ENCODE results near the gene DAZAP1. TPM values are rescaled to one million over a fixed set of nuclear protein-coding genes. Genes with fewer than 3 reads are reported as not detected.

DAZAP1 gene
- total RNA-seq, 1 experiment from 2014 or later: 151 TPM

DNA sequence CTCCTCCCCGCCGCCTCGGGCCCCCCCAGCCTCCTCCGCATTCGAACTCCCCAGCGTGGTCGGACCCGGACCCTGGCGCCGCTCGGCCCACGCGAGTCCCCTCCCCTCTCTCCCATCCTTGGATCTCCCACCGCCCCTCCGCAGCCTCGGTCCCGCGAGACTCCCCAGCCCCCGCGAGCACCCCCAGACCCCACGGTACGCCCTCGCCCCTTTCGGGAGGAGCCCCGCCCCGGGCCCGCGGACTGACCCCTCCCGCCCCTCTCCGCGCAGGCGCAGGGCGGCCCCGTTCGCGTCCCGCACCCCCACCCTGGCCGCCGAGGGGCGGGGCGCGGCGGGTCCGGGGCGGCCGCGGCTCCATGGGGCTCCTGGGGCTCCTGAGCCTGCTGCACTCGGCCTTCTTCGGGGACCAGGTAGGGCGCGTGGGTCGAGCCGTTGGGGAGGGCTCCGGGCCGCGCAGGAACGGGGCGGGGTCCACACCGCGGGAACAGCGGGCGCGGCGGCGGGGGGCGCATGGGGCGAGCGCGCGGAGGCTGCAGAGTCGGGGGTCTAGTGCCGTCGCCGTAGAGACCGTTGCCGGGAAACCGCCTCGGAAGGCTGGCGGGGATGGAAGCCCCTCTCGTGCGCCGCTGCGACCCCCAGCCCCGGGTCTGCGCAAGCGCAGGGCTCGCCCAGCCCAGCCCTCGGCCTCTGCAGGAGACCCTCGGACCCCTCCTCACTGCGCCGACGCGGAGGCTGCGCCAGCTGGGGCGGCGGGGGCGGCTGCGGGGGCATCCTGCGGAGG, 38.7 kb downstream of the DAZAP1 start:
- peak; percentile 50 for DNase-seq
- Mint-ChIP-seq H3K36me3 (ENCODE audit: insufficient read depth, unreplicated experiment) (peaks cover 45% of the 10 kb centered on the region), H3K27ac (ENCODE audit: unreplicated experiment) (no peak overlapping the region), H3K9me3 (ENCODE audit: low read depth, unreplicated experiment) (no peaks in the 10 kb centered on the region), H3K4me3 (ENCODE audit: low read depth, unreplicated experiment) (peak overlapping the region; percentile 69), H3K27me3 (ENCODE audit: unreplicated experiment) (peaks cover 44% of the 10 kb centered on the region), H3K4me1 (ENCODE audit: low read depth, unreplicated experiment) (no peaks in the 10 kb centered on the region)
- TF ChIP-seq, protein P1, sequence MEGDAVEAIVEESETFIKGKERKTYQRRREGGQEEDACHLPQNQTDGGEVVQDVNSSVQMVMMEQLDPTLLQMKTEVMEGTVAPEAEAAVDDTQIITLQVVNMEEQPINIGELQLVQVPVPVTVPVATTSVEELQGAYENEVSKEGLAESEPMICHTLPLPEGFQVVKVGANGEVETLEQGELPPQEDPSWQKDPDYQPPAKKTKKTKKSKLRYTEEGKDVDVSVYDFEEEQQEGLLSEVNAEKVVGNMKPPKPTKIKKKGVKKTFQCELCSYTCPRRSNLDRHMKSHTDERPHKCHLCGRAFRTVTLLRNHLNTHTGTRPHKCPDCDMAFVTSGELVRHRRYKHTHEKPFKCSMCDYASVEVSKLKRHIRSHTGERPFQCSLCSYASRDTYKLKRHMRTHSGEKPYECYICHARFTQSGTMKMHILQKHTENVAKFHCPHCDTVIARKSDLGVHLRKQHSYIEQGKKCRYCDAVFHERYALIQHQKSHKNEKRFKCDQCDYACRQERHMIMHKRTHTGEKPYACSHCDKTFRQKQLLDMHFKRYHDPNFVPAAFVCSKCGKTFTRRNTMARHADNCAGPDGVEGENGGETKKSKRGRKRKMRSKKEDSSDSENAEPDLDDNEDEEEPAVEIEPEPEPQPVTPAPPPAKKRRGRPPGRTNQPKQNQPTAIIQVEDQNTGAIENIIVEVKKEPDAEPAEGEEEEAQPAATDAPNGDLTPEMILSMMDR (IDR thresholded peaks at IDR 0.05; ENCODE audit: unreplicated experiment): no peak
- BruUV-seq (replicated peaks): no TSS peak
- CTCF ChIA-PET: interaction anchor here (0.7 kb wide), 1 partner anchor 36 kb away, joined by 3 read pairs; no protein-coding TSS in a partner anchor
- intact Hi-C loops (cut with micrococcal nuclease; ENCODE audit: unreplicated experiment): no loop called here

DNA sequence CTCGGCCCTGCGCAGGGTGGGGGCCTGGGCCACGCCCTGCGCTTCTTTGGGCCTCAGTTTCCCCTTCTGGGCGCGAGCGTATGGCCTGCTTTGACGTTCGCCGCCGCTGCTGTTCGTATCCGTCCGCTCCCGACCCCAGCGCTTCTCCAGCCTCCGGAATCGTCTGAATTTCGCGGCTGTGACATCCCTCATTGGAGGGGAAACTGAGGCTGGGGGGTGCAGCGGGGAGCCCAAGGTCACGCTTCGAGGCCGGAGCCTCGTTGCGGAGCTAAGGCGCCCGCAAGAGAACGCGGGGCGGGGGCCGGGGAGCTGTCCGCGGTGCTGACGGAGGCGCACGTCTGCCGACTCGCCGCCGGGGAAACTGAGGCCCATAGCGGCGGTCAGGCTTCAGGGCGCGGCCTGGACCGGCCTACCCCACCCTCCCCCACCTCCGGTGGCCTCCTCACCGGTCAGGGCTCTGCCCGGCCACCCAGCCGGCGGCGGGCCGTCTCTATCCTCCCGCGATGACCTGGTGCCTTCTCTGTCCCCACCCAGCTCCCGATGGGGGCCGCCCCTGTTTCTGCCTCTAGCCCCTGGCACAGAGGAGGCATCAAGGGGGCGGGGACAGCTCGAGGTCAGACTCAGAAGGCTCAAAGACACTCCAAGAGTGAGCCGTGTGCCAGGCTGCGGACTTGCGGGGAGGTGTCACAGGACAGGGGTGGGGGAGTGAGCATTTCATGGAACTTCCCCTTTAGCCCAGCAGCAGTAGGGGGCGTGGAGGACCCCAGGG, 39.5 kb downstream of the DAZAP1 start:
- DNase-seq: no peak
- intact Hi-C loops (cut with micrococcal nuclease; ENCODE audit: unreplicated experiment): no loop called here
- TF ChIP-seq, protein P1 (IDR thresholded peaks at IDR 0.05; ENCODE audit: unreplicated experiment): no peak
- CTCF ChIA-PET: interaction anchor here (0.7 kb wide), 1 partner anchor 37 kb away, joined by 3 read pairs; no protein-coding TSS in a partner anchor
- BruUV-seq (replicated peaks): no TSS peak
- H3K4me1 Mint-ChIP-seq (ENCODE audit: low read depth, unreplicated experiment): no peaks in the 10 kb centered on the region
- peaks cover 40% of the 10 kb centered on the region for H3K36me3 Mint-ChIP-seq (ENCODE audit: insufficient read depth, unreplicated experiment)
- H3K4me3 Mint-ChIP-seq (ENCODE audit: low read depth, unreplicated experiment): peak overlapping the region; percentile 14
- no peak overlapping the region for H3K27ac Mint-ChIP-seq (ENCODE audit: unreplicated experiment)
- no peaks in the 10 kb centered on the region for H3K9me3 Mint-ChIP-seq (ENCODE audit: low read depth, unreplicated experiment)
- H3K27me3 Mint-ChIP-seq (ENCODE audit: unreplicated experiment): peaks cover 52% of the 10 kb centered on the region

DNA sequence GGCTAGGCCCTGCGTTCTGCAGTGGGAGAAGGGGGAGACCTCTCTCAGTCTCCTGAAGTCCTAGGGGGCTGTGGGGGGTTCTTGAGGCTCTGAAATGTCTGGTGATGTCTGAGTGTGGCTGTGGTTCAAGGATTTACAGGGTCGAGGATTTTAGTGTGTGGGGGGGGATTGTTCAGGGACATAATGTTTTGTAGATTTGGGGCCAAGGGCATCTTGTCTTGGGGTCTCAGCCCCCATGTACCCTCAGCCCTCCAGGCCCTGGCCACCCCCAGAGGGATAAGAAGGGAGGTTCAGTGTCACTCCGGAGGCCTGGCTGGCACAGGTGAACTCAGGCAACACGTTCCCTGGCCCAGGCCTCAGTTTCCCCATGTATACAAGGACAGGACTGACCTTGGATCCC, 40.1 kb downstream of the DAZAP1 start:
- no peaks in the 10 kb centered on the region for H3K4me1 Mint-ChIP-seq (ENCODE audit: low read depth, unreplicated experiment)
- no TSS peak for BruUV-seq (replicated peaks)
- no peak for DNase-seq
- H3K27ac Mint-ChIP-seq (ENCODE audit: unreplicated experiment): no peak overlapping the region
- CTCF ChIA-PET: no interaction called here
- H3K4me3 Mint-ChIP-seq (ENCODE audit: low read depth, unreplicated experiment): no peak overlapping the region
- H3K9me3 Mint-ChIP-seq (ENCODE audit: low read depth, unreplicated experiment): no peaks in the 10 kb centered on the region
- H3K36me3 Mint-ChIP-seq (ENCODE audit: insufficient read depth, unreplicated experiment): peaks cover 34% of the 10 kb centered on the region
- TF ChIP-seq, protein P1 (IDR thresholded peaks at IDR 0.05; ENCODE audit: unreplicated experiment): no peak
- peaks cover 58% of the 10 kb centered on the region for H3K27me3 Mint-ChIP-seq (ENCODE audit: unreplicated experiment)
- intact Hi-C loops (cut with micrococcal nuclease; ENCODE audit: unreplicated experiment): no loop called here

DNA sequence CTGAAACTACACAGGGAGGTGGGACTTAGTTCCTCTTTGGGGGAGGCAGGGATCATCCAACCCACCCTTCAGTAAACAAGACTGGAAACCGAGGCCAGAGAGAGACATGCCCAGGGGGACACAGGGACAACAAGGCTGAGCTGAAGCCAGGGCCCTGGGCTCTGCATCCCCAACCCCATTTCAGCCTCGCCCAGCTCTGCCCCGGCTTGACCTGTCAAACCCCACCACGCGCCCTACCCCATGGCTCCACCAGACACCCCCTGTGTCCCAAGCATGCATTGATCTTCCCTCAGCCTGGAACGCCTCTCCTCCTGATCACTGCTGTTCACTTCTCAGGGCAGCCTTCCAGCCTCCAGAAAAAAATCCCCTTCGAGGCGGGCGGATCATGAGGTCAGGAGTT, 40.6 kb downstream of the DAZAP1 start:
- H3K9me3 Mint-ChIP-seq (ENCODE audit: low read depth, unreplicated experiment): no peaks in the 10 kb centered on the region
- peaks cover 30% of the 10 kb centered on the region for H3K36me3 Mint-ChIP-seq (ENCODE audit: insufficient read depth, unreplicated experiment)
- CTCF ChIA-PET: interaction anchor here (0.7 kb wide), 1 partner anchor 100 kb away, joined by 3 read pairs; no protein-coding TSS in a partner anchor
- no peaks in the 10 kb centered on the region for H3K4me1 Mint-ChIP-seq (ENCODE audit: low read depth, unreplicated experiment)
- DNase-seq: no peak
- peaks cover 62% of the 10 kb centered on the region for H3K27me3 Mint-ChIP-seq (ENCODE audit: unreplicated experiment)
- H3K27ac Mint-ChIP-seq (ENCODE audit: unreplicated experiment): no peak overlapping the region
- intact Hi-C loops (cut with micrococcal nuclease; ENCODE audit: unreplicated experiment): no loop called here
- BruUV-seq (replicated peaks): no TSS peak
- no peak overlapping the region for H3K4me3 Mint-ChIP-seq (ENCODE audit: low read depth, unreplicated experiment)
- TF ChIP-seq, protein P1 (IDR thresholded peaks at IDR 0.05; ENCODE audit: unreplicated experiment): no peak

Measured in Calu3 (cell line).